Kidney (tissue), 14 donors: ENCODE measurements around the gene POC1B. TPM values are rescaled to one million over a fixed set of nuclear protein-coding genes. Genes with fewer than 3 reads are reported as not detected.

ENCODE experiments used
- DNase-seq, 5 donors: peaks; one replicate each; pipeline ENCODE4 v3.0.0-alpha.2; 2013 to 2020
- FAIRE-seq: peaks from 2 replicates; lab custom pipeline; 2012; peaks lifted over from hg19 to GRCh38; lab: Jason Lieb, UNC
- H3K27ac ChIP-seq, 2 donors: one replicate each; pipeline ENCODE4 v1.7.0; 2013; ENCODE audit warnings: low read depth in 2 of 2, low read length in 2 of 2, inconsistent platforms in 1 of 2
- H3K27me3 ChIP-seq: one replicate; pipeline ENCODE4 v1.7.1; 2013; ENCODE audit warnings: low read length, inconsistent platforms; ENCODE audit not compliant: control insufficient read depth, insufficient read depth
- H3K36me3 ChIP-seq, 3 donors: one replicate each; pipeline versions ENCODE4 v1.7.0 to v1.7.1; 2013; ENCODE audit warnings: low read length in 3 of 3, control low read depth in 1 of 3, inconsistent platforms in 1 of 3; ENCODE audit not compliant: insufficient read depth in 3 of 3, control insufficient read depth in 2 of 3
- H3K4me1 ChIP-seq, 3 donors: one replicate each; pipeline versions ENCODE4 v1.7.0 to v1.7.1; 2013; ENCODE audit warnings: low read length in 3 of 3, inconsistent platforms in 1 of 3, low read depth in 1 of 3; ENCODE audit not compliant: control insufficient read depth in 2 of 3, insufficient read depth in 2 of 3
- H3K4me3 ChIP-seq, 3 donors: one replicate each; pipeline versions ENCODE4 v1.7.0 to v1.8.1; 2013; ENCODE audit warnings: low read length in 3 of 3, control low read depth in 1 of 3, inconsistent platforms in 1 of 3
- H3K9ac ChIP-seq, 3 donors: one replicate each; pipeline versions ENCODE4 v1.7.0 to v1.7.1; 2013; ENCODE audit warnings: low read length in 3 of 3, control low read depth in 1 of 3, inconsistent platforms in 1 of 3
- H3K9me3 ChIP-seq, 3 donors: one replicate each; pipeline versions ENCODE4 v1.7.0 to v1.7.1; 2013; ENCODE audit warnings: low read length in 3 of 3, control low read depth in 1 of 3, inconsistent platforms in 1 of 3; ENCODE audit not compliant: control insufficient read depth in 2 of 3, insufficient read depth in 1 of 3
- CTCF ChIP-seq: IDR thresholded peaks from 3 replicates; pipeline ENCODE4 v1.5.1; 2012; ENCODE audit warnings: mild to moderate bottlenecking, moderate library complexity, borderline replicate concordance; ENCODE audit not compliant: insufficient read depth; ENCODE audit errors: extremely low read depth
- intact Hi-C: fragments of 100-400 bp; cut with DNase I; formaldehyde crosslinking; loops from one replicate; pipeline ENCODE4 v1.11.1; 2022
- polyA plus RNA-seq: library from polyadenylated mRNA; stranded (reverse); fragments of 350-450 nt; fragmentation: Illumina TruSeq; extraction: RNeasy Lipid Tissue Mini Kit (QIAGEN cat#74804); gene quantifications from one replicate; pipeline ENCODE4 v1.2.3, GENCODE V29; 2014; ENCODE audit warnings: low read depth, low replicate concordance; ENCODE audit not compliant: insufficient read depth
- total RNA-seq: library from RNA; stranded (reverse); fragmentation: NEBNext Ultra II Directional; extraction: Animal tissue kit (Norgen Biotek cat#: 25700); gene quantifications from one replicate; pipeline ENCODE4 v1.2.1, GENCODE V29; 2021
- donor health status: control.
- donor health status: control.
- donor health status: control.
- donor health status: control.
- donor health status: control.
- donor health status: DM: yes; HTN: yes; CAD: no.
- donor health status: Normal renal cell carcinoma (clear cell type).

Gene POC1B
- total and polyA plus RNA-seq, 2 donors from 2014 or later: 11.7 to 16.7 TPM

GRCh38 chr12:89493670-89494302, 32.1 kb downstream of the POC1B start:
- Histone ChIP-seq H3K9ac (no peak overlapping the region), H3K27ac (no peak overlapping the region), H3K9me3 (no peaks in the 10 kb centered on the region), H3K4me1 (no peaks in the 10 kb centered on the region), H3K36me3 (peaks cover 0 to 2% (median 0%) of the 10 kb centered on the region in 3 donors), H3K27me3 (no peaks in the 10 kb centered on the region), H3K4me3 (no peak overlapping the region)
- no peak for DNase-seq
- no peak for TF ChIP-seq CTCF
- FAIRE-seq: no peak
- intact Hi-C loops: no loop called here

- Histone ChIP-seq H3K36me3 (peaks cover 0 to 2% (median 0%) of the 10 kb centered on the region in 3 donors), H3K27me3 (no peaks in the 10 kb centered on the region), H3K4me1 (no peaks in the 10 kb centered on the region), H3K9me3 (no peaks in the 10 kb centered on the region), H3K4me3 (no peak overlapping the region), H3K27ac (no peak overlapping the region), H3K9ac (no peak overlapping the region)
- intact Hi-C loops: no loop called here
- no peak for TF ChIP-seq CTCF
- no peak for DNase-seq
- FAIRE-seq: no peak
Observed at GRCh38 chr12:89492883-89493282, 33.0 kb downstream of the POC1B start.

DNA sequence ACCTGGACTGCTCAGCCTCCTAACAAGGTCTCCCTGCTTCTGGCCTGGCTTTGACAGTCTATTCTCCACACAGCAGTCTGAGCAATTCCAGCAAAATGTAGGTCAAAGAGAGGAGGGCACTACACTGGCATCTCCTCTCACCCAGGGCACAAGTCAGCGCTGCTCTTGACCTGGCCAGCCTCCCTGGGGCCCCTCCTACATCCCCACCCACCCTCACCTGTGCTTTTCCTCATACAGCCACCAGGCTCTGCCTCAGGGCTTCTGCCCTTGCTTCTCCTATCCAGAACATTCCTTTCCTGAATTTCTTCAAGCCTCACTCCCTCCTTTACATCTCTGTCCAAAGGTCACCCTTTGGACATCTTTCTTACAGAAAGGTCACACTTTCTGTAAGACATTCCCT, 34.9 kb downstream of the POC1B start:
- H3K36me3 ChIP-seq: peaks cover 0 to 2% (median 2%) of the 10 kb centered on the region in 3 donors
- intact Hi-C loops: no loop called here
- no peak overlapping the region for H3K4me3 ChIP-seq
- DNase-seq: no peak
- FAIRE-seq: no peak
- no peaks in the 10 kb centered on the region for H3K4me1 ChIP-seq
- no peaks in the 10 kb centered on the region for H3K27me3 ChIP-seq
- H3K9ac ChIP-seq: no peak overlapping the region
- TF ChIP-seq CTCF: no peak
- no peaks in the 10 kb centered on the region for H3K9me3 ChIP-seq
- no peak overlapping the region for H3K27ac ChIP-seq

- intact Hi-C loops: no loop called here
- FAIRE-seq (no peak), DNase-seq (no peak)
- H3K9me3 ChIP-seq: no peaks in the 10 kb centered on the region
- peaks cover 0 to 2% (median 2%) of the 10 kb centered on the region in 3 donors for H3K36me3 ChIP-seq
- H3K9ac ChIP-seq: no peak overlapping the region
- H3K4me1 ChIP-seq: peaks cover 0 to 3% (median 0%) of the 10 kb centered on the region in 3 donors
- TF ChIP-seq CTCF: no peak
- H3K27ac ChIP-seq: no peak overlapping the region
- H3K4me3 ChIP-seq: no peak overlapping the region
- H3K27me3 ChIP-seq: no peaks in the 10 kb centered on the region
Observed at GRCh38 chr12:89486264-89486663, 39.6 kb downstream of the POC1B start.
